Measurements from ENCODE around the gene SLC34A1. TPM values are rescaled to one million over a fixed set of nuclear protein-coding genes. Genes with fewer than 3 reads are reported as not detected.

SLC34A1 gene
- total and polyA plus RNA-seq, 4 donors, result 0.23 to 1.0 (median 0.47) TPM

GRCh38 chr5:177358370-177358819, 25.8 kb upstream of the SLC34A1 start:
- Histone ChIP-seq H3K27me3 (ENCODE audit: control insufficient read depth in 4 of 4, insufficient read depth in 4 of 4, low read length in 3 of 4) (no peaks in the 10 kb centered on the region), H3K4me3 (ENCODE audit: low read depth in 1 of 3, low read length in 3 of 3) (peak overlapping the region; percentile 56 to 81 (median 59)), H3K9ac (ENCODE audit: low read depth in 1 of 2, low read length in 2 of 2) (peak overlapping the region; percentile 32 to 48), H3K9me3 (ENCODE audit: control insufficient read depth in 4 of 4, low read length in 3 of 4) (no peaks in the 10 kb centered on the region), H3K36me3 (ENCODE audit: control insufficient read depth in 4 of 4, insufficient read depth in 3 of 4, low read depth in 1 of 4, low read length in 3 of 4) (no peaks in the 10 kb centered on the region), H3K4me1 (ENCODE audit: control insufficient read depth in 4 of 4, insufficient read depth in 4 of 4, low read length in 3 of 4) (peaks cover 24 to 81% (median 67%) of the 10 kb centered on the region in 4 donors), H3K27ac (ENCODE audit: low read depth in 1 of 2, low read length in 2 of 2) (peak overlapping the region; percentile 77 to 92)
- DNase-seq (ENCODE audit: low spot score), result no peak
- TF ChIP-seq RXRA (IDR thresholded peaks at IDR 0.05) (peak; percentile 86 to 93), GABPA (IDR thresholded peaks at IDR 0.05 in 1 of 2, conservative IDR thresholded peaks at IDR 0.05 in 1 of 2) (no peak), CTCF (IDR thresholded peaks at IDR 0.05; ENCODE audit: low read depth, low read length, missing input control) (no peak), EGR1 (IDR thresholded peaks at IDR 0.05; ENCODE audit: low read depth in 2 of 2) (no peak), TAF1 (conservative IDR thresholded peaks at IDR 0.05) (no peak), RAD21 (IDR thresholded peaks at IDR 0.05) (peak; percentile 18 to 37), FOXA2 (IDR thresholded peaks at IDR 0.05) (no peak), YY1 (IDR thresholded peaks at IDR 0.05) (peak; percentile 62), FOXA1 (IDR thresholded peaks at IDR 0.05) (no peak), HNF4A (conservative IDR thresholded peaks at IDR 0.05) (peak; percentile 67 to 71), HNF4G (IDR thresholded peaks at IDR 0.05) (no peak), SP1 (IDR thresholded peaks at IDR 0.05) (peak; percentile 74), NR2F2 (IDR thresholded peaks at IDR 0.05) (no peak), ZBTB33 (IDR thresholded peaks at IDR 0.05) (no peak), MAX (IDR thresholded peaks at IDR 0.05) (peak; percentile 63), JUND (IDR thresholded peaks at IDR 0.05) (peak in 1 of 2 donors; percentile 16)
- TF ChIP-seq, protein P1, sequence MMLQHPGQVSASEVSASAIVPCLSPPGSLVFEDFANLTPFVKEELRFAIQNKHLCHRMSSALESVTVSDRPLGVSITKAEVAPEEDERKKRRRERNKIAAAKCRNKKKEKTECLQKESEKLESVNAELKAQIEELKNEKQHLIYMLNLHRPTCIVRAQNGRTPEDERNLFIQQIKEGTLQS (IDR thresholded peaks at IDR 0.05), result no peak
- TF ChIP-seq, protein P2, sequence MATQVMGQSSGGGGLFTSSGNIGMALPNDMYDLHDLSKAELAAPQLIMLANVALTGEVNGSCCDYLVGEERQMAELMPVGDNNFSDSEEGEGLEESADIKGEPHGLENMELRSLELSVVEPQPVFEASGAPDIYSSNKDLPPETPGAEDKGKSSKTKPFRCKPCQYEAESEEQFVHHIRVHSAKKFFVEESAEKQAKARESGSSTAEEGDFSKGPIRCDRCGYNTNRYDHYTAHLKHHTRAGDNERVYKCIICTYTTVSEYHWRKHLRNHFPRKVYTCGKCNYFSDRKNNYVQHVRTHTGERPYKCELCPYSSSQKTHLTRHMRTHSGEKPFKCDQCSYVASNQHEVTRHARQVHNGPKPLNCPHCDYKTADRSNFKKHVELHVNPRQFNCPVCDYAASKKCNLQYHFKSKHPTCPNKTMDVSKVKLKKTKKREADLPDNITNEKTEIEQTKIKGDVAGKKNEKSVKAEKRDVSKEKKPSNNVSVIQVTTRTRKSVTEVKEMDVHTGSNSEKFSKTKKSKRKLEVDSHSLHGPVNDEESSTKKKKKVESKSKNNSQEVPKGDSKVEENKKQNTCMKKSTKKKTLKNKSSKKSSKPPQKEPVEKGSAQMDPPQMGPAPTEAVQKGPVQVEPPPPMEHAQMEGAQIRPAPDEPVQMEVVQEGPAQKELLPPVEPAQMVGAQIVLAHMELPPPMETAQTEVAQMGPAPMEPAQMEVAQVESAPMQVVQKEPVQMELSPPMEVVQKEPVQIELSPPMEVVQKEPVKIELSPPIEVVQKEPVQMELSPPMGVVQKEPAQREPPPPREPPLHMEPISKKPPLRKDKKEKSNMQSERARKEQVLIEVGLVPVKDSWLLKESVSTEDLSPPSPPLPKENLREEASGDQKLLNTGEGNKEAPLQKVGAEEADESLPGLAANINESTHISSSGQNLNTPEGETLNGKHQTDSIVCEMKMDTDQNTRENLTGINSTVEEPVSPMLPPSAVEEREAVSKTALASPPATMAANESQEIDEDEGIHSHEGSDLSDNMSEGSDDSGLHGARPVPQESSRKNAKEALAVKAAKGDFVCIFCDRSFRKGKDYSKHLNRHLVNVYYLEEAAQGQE (IDR thresholded peaks at IDR 0.05), result peak; percentile 61
- 10% methylated on average over 5 of the region's 5 CpGs for WGBS
